Fibroblast of the aortic adventitia (primary cell): Measurements from ENCODE around the gene TRMT1L. TPM values are rescaled to one million over a fixed set of nuclear protein-coding genes. Genes with fewer than 3 reads are reported as not detected.
"Not testable (repeated sequence)": the region's sequence is repeated elsewhere in the genome, so short reads cannot be mapped to it uniquely, and the experiment has no call there.

Source experiments
- DNase-seq: peaks from one replicate; pipeline ENCODE4 v3.0.0-alpha.2; 2010; ENCODE audit warnings: low read depth
- H3K4me3 ChIP-seq: 2 replicates; pipeline ENCODE4 v1.5.1; 2011; ENCODE audit warnings: low read depth, mild to moderate bottlenecking, control low read depth, low read length, moderate library complexity
- CTCF ChIP-seq: IDR thresholded peaks from 2 replicates; pipeline ENCODE4 v1.5.1; 2011; ENCODE audit warnings: mild to moderate bottlenecking, low read length, control low read depth, inconsistent platforms; ENCODE audit not compliant: insufficient read depth
- total RNA-seq: library from RNA; depleted of rRNA; stranded (reverse); fragments of >200 nt; gene quantifications from 2 replicates; pipeline ENCODE4 v1.2.3, GENCODE V29; 2012; ENCODE audit warnings: low replicate concordance

The TRMT1L gene, protein sequence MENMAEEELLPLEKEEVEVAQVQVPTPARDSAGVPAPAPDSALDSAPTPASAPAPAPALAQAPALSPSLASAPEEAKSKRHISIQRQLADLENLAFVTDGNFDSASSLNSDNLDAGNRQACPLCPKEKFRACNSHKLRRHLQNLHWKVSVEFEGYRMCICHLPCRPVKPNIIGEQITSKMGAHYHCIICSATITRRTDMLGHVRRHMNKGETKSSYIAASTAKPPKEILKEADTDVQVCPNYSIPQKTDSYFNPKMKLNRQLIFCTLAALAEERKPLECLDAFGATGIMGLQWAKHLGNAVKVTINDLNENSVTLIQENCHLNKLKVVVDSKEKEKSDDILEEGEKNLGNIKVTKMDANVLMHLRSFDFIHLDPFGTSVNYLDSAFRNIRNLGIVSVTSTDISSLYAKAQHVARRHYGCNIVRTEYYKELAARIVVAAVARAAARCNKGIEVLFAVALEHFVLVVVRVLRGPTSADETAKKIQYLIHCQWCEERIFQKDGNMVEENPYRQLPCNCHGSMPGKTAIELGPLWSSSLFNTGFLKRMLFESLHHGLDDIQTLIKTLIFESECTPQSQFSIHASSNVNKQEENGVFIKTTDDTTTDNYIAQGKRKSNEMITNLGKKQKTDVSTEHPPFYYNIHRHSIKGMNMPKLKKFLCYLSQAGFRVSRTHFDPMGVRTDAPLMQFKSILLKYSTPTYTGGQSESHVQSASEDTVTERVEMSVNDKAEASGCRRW
- total RNA-seq: 16.7 and 22.6 TPM in 2 replicates

DNA sequence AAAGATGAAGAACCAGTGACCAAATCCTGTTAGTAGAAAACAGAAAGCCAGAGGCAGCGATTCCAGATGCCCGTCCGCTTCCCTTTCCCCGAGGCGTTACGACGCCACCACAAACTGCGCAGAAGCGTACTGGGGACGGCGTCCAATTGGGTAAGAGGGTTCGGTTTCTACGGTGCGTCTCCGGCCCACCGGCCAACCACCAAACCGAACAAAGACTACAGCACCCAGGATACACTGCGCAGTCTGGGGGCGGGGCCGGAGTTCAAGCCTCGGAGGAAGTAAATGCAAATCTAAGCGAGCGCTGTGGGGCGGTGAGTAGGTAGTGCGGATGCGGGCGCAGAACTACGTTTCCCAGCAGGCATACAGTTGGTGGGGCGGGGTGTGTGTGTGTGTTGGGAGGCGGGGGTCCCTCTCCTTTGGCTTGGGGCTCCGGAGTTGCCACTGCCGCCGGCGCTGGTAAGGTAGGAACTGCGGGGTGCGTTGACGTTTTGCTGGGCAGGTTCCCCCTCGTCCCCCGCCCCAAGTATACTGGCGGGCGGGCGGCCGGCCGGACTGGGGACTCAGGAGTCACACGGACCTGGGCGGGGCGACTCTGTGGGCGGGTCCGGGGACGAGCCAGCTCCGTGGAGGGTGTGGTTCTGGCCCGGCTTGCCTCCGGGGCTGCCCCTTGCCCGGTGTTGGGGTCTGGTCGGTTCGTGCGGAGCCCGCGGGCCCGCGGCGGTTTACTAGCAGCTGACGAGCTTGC is at the start of gene TRMT1L, which contains the start of gene SWT1:
Gene TRMT1L, minus strand, starts transcription at position 100 of the 745 bp plus-strand sequence. CDS start 241 bp downstream, outside the sequence.
Gene SWT1, plus strand, starts transcription at position 314 of the 745 bp plus-strand sequence. CDS start 3,675 bp downstream, outside the sequence.
- H3K4me3 ChIP-seq: peak within 1 kb of the TSS; percentile 90
- TF ChIP-seq CTCF: no peak
- peak; percentile 98 for DNase-seq

DNA sequence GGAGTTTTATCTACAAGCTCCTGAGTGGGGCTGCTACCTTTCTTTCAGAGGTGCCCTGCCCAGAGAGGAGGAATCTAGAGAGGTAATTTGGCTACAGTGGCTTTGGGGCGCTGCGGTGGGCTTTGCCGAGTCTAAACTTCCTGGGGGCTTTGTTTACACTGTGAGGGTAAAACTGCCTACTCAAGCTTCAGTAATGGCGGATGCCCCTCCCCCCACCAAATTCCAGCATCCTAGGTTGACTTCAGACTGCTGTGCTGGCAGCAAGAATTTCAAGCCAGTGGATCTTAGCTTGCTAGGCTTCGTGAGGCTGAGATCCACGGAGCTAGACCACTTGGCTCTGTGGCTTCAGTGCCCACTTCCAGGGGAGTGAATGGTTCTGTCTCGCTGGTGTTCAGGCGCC is 44.1 kb upstream of the TRMT1L start:
- TF ChIP-seq CTCF: no peak
- DNase-seq: no peak
- H3K4me3 ChIP-seq: no peak overlapping the region

DNA sequence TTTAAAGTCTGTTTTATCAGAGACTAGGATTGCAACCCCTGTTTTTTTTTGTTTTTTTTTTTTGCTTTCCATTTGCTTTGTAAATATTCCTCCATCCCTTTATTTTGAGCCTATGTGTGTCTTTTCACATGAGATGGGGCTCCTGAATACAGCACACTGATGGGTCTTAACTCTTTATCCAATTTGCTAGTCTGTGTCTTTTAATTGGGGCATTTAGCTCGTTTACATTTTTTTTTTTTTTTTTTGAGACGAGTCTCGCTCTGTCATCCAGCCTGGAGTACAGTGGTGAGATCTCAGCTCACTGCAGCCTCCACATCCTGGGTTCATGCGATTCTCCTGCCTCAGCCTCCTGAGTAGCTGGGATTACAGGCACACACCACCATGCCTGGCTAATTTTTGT is 42.0 kb upstream of the TRMT1L start:
- H3K4me3 ChIP-seq, DNase-seq: not testable (repeated sequence)

DNA sequence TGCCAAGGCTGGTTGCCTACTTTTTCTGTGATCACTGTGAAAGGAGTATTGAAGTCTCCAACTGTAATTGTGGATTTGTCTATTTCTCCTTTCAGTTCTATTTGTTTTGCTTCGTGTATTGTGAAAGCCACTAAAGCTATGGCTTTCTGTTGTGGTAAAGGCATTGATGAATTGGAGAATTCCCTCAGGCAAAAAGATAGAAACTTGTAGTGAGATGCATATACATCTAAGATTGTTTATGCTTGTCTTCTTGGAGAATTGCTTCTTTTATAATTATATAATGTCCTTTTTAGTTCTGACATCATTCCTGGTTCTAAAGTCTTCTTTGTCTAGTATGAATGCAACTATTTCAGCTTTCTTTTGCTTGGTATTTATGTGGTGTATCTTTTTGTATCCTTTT is 37.0 kb upstream of the TRMT1L start:
- TF ChIP-seq CTCF: no peak
- DNase-seq: no peak
- no peak overlapping the region for H3K4me3 ChIP-seq

DNA sequence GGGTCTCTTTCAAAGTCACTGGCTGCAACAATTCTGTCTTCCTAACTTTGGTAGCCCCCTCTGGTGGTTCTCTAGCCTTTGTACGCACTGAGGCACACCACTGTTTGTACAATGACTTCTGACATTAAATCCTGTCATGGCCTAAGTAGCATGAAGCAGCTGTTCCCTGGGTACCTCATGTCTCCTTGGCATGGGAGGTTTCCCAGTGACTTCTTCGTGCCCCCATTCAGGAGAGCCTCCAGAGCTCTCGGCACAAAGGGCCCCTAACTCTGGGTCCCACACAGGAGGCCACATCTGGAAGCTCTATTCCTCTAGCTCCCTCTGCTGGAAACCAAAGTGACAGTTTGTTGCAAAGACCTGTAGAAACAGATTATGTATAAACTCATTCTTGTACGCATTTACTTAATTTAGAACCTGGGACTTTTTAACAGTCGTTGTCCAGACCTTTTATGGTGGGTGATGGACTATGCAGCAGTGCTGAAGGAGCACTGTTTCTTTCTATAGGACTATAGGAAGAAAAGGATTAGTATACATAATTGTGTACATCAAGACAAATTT is 13.6 kb upstream of the TRMT1L start:
- peak; percentile 78 for TF ChIP-seq CTCF
- DNase-seq: peak; percentile 74
- H3K4me3 ChIP-seq: no peak overlapping the region

DNA sequence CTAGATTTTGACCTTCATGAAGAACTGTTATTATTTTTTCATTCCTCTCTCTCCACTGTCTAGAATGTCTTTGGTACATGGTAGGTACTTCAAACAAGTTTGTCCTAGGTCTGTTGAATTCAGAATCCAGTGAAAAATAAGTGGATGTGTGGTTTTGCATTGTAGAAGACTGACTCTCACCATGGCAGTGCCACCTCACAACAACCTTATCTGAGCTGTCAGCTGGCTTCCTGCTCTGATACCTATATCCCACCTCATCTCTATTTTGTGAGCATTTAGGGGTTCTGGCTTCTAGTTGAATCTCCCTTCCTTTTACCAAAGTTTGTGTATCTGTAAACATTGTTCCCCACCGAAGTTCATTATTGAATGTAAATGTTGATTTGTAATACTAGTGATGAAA is 9.4 kb upstream of the TRMT1L start:
- TF ChIP-seq CTCF: no peak
- no peak overlapping the region for H3K4me3 ChIP-seq
- no peak for DNase-seq
